Glomerular endothelial cell (primary cell): Measurements from ENCODE around the gene TMEM161B. TPM values are rescaled to one million over a fixed set of nuclear protein-coding genes. Genes with fewer than 3 reads are reported as not detected.
"Not testable (repeated sequence)": the region's sequence is repeated elsewhere in the genome, so short reads cannot be mapped to it uniquely, and the experiment has no call there.

Experiments
- DNase-seq: peaks from one replicate; pipeline ENCODE4 v3.0.0-alpha.2; 2011; ENCODE audit warnings: low read depth, low spot score; ENCODE audit errors: extremely low read depth
- total RNA-seq: library from RNA; depleted of rRNA; stranded (reverse); fragments of >200 nt; gene quantifications from 2 replicates; pipeline ENCODE4 v1.2.3, GENCODE V29; 2015

Gene TMEM161B
- total RNA-seq, 1 donor from 2014 or later: 9.0 TPM

DNA sequence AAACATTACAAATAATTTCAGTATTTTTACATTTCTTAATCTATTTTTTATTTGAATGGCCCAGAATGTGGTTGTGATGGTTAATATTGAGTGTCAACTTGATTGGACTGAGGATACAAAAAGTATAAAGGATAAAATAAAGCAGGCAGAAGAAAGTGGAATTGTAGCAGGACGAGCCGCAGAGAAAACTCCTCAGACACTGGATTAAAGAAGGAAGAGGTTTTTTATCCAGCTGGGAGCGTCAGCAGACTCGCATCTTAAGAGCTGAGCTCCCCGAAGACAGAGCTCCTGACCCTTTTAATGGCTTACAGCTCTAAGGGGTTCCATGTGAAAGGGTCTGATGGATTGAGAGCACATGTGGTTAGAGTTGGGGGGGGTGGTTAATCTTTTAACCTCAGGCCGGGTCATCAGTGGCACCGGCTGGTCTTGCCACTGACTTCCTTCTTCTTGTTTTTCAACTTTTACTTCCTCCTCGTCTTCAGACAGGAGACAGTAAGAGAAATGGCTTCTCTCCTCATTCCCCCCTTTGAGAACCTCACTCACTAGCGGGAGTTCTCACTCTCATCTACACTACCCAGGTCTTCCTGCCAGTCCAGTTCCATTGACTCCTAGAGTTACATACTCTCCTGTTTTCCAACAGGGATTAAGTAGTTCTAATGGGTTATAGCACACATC, 80.0 kb downstream of the TMEM161B start:
- no peak for DNase-seq

DNA sequence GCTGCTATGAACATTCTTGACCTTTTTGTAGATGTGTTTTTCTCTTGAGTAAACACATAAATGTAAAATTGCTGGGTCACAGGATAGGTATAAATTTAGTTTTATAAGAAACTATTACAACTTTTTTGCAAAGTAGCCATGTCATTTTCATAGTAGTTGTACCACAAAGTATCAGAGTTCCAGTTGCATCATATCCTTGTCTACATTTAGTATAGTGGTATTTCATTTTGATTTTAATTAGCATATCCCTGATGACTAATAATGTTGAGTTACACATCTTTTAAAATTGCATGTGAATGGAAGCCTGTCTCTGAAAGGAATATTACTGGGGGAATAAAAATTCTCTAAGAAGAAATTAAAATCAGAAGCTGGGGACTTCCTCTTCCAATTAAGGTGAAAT, 85.4 kb downstream of the TMEM161B start:
- DNase-seq: no peak

DNA sequence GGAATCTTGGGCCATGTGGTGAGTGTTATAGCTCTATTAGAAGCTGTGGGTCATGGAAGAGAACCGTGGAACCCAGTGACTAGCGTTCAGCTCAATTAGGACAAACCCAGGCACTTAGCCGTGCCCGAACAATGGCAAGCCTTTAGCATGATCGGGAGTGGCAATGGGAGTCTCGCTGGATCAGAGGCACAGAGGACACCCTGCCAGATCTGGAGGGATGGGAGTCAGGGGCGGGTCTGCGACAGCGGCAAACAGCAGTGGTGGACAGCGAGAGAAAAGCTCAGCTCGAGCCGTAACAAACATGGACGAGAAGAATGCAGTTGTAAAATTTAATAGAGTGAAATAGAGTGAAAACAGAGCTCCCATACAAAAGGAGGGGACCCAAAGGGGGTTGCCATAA, 91.2 kb downstream of the TMEM161B start:
- not testable (repeated sequence) for DNase-seq

DNA sequence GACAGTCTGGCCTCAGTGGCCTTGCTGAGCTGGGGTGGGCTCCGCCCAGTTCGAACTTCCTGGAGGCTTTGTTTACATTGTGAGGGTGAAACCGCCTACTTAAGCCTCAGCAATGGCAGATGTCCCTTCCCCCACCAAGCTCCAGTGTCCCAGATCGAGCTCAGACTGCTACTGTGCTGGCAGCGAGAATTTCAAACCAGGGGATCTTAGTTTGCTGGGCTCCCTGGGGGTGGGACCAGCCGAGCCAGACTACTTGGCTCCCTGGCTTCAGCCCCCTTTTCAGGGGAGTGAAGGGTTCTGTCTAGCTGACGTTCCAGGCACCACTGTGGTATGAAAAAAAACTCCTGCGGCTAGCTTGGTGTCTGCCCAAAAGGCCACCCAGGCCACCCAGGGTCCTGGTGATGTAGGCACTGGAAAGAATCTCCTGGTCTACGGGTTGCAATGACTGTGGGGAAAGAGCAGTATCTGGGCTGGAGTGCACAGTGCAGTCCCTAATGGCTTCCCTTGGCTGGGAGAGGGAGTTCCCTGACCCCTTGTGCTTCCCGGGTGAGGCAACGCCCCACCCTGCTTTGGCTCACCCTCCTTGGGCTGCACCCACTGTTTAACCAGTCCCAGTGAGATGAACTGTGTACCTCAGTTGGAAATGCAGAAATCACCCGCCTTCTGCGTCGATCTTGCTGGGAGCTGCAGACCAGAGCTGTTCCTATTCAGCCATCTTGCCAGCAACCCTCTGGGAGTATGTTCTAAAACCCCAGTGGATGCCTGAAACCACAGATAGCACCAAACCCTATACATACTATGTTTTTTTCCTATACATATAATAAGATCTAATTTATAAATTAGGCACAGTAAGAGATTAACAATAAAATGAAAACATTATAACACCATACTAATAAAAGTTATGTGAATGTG, 95.5 kb downstream of the TMEM161B start:
- no peak for DNase-seq

DNA sequence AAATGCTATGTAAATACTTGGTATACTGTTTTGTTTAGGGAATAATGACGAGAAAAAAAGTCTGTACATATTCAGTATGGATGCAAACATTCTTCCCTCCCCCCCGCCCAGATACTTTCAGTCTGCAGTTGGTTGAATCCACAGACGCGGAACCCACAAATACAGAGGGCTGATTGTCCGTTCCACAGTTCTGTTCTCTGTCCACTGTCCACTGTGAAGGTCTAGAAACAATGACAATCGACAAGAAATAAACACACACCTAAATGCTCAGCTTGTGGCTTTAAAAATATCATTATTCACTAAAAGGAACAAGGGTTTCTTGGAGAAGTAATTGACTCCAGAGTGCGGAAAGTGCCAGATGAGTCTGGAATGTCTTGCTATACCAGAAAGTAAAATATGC, 109.1 kb downstream of the TMEM161B start:
- no peak for DNase-seq

DNA sequence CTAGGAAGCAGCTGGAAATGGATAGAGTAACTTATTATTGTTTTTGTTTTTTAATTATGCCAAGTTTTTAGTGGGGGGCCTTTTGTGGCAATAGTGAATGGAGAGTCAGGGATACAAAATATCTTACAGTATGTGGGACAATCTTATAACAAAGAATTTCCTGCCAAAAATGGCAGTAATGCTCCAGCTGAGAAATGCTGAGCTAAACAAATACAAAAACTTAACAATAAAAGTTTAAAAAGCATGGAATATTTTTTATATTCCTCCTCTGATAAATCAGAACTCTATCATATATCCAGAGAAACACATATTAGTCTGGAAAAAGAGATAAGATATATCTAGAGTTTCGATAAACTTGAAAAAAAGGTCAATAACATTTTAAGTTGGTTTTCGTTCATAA, 110.6 kb downstream of the TMEM161B start:
- DNase-seq: no peak

DNA sequence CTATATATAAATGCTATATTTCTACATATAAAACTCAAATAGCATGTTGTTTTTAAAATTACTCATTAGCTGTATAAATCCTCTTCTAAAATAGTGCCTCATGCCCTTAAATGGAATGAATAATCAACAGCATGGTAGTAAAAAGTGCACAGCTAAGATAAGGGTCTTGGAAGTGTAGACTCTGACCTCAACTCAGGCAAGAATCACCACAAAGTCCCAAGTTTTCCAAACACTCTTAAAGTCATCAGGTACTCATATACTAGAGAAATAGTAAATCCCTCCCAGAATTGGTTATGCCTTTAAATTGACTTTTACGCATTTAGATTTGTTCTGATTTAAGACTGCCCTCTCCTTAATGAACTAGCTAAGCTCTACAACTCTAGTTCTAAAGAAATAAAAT, 113.8 kb downstream of the TMEM161B start:
- no peak for DNase-seq

DNA sequence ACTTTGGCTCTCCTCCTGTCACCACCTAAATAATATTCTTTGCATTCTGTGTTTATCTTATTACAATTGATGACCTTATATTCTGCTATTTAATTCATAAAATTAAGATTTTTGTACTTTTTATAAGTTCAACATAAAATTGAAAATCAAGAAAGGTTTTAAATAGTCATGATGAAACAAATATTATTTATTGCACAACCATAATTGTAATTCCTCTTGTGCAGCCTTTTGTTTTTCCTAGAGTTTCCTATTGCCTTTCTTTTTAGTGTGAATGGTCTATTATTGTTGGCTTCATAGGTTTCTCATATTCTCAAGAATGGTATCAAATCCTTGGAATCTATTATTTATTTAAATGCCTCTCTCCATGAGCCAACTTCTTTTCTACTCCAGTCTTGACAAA, 117.9 kb downstream of the TMEM161B start:
- DNase-seq: no peak

DNA sequence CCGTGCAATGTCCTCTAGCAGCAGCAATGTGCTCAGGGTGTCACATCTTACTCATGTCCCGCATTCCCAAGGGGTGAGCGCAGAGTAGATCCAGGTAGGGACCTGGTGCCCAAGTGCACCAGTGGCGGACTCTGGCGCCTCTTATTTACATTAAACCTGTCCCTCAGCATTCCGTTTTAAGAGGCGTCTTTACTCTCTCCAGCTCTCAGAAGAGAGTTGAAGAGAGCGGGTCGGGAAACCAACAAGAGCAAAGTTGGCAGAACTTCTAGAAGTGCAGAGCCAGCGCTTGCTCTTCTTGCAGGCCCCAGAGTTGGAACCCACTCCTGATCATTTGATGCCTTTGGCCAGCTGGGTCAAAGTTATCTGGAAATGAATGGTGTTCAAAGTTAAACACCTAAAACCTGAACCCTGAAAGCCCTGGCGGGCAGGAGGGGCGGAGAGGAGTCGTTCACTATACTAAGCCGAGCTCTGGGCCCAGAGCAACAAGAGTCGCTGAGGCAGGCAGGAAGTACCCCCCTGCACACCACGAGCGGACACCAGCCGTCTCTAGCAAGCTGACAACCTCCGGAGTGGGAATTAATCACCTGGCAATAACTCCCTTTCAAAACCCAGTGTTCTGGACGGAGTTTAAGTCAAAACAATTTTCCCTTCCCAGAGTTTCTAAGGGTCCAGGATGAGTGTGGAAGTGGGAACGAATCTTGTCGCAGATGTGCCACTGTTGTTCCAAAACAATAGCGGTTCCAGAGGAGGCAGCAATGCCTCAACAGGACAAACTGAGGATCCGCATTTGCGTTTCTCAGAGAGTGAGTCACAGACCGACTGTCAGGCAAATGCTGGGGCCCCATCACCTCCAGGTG, 122.8 kb downstream of the TMEM161B start:
- no peak for DNase-seq

DNA sequence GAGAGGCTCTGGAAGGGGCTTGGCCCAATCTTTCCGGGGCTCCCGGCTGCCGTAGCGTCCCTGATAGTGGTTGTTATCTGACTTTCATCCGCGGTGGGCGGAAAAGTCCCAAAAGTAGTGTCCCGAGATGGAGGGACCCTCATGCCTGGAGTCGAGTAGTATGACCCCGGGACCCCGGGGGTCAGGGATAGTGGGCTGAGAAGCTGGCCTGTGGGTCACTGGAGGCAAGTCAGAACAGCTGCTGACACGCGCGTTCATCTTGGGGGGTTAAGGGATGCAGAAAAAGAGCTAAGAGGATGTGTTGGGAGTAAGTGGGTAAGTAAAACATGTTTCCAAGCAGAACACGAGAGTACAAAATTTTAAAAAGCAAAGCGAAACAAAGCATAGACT, 123.4 kb downstream of the TMEM161B start:
- no peak for DNase-seq
